HG03565 (cell line): ENCODE results near the gene MGAM2.

Source experiments
- ATAC-seq: cut with Tn5 transposase; IDR thresholded peaks from one replicate; pipeline ENCODE4 v1.9.1; 2021; ENCODE audit warnings: mild to moderate bottlenecking, moderate library complexity; ENCODE audit not compliant: unreplicated experiment

The MGAM2 gene

GRCh38 chr7:142174441-142174840 lies 62.9 kb downstream of the MGAM2 start:
- no peak for ATAC-seq

GRCh38 chr7:142175594-142175993 lies 64.1 kb downstream of the MGAM2 start:
- no peak for ATAC-seq

DNA sequence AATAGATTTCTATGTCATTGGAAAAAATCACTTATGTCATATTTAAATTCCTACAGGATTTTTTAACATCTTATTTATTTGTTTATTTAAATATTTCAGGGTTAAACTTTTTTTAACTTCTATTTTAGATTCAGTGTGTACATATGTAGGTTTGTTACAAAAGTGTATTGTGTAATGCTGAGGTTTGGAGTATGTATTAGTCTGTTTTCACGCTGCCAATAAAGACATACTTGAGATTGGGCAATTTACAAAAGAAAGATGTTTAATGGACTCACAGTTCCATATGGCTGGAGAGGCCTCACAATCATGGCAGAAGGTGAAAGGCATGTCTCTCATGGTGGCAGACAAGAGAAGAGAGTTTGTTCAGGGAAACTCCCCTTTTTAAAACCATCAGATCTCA lies 65.4 kb downstream of the MGAM2 start:
- no peak for ATAC-seq

DNA sequence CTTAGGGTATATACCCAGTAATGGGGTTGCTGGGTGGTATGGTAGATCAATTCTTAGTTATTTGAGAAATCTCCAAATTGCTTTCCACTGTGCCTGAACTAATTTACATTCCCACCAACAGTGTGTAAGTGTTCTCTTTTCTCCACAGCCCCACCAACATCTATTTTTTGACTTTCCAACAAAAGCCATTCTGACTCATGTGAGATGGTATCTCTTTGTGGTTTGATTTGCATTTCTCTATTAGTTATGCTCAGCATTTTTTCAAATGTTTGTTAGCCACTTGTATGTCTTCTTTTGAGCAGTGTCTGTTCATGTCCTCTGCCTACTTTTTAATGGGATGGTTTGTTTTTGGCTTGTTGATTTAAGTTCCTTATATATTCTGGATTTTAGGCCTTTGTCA lies 66.4 kb downstream of the MGAM2 start:
- ATAC-seq = no peak

GRCh38 chr7:142180426-142180825 lies 68.9 kb downstream of the MGAM2 start:
- no peak for ATAC-seq

DNA sequence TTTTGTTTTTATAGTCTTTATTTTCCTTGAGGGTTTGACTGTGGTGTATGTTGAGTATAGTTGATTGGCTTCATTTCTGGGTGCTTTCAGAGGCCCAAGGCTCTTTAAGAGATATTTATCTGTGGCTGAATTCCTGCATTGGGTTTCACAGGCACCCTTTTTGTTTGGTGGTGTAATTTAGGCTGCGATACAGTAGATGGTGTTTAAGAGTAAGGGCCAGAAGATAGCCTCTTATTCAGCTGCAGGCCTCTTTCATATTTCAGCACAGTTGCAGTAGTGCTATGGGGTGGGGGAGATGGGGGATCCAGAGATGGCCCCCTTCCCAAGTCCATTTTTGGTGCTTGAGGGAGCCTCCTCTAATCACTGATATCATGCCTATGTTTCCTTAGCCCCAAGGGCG lies 69.7 kb downstream of the MGAM2 start:
- ATAC-seq = no peak

- ATAC-seq = no peak
Observed at GRCh38 chr7:142181966-142182365, 70.4 kb downstream of the MGAM2 start.

DNA sequence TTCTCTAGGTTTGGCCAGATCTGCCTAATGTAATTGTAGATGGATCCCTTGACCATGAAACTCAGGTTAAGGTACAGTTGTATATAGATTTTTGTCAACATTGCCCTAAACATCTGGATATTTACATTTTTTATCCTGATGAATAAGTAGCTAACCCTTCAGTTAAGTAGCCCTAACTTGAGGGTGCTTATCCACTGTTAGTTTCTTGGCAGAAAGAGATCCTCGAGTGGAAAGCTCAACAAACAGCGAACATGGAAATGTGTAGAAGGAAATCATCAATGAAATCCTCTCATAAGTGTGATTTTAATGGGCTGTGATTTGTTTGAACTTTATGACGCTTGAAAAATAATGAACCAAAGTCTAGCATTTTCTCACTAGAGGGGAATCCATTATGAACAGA lies 73.6 kb downstream of the MGAM2 start:
- ATAC-seq = no peak

DNA sequence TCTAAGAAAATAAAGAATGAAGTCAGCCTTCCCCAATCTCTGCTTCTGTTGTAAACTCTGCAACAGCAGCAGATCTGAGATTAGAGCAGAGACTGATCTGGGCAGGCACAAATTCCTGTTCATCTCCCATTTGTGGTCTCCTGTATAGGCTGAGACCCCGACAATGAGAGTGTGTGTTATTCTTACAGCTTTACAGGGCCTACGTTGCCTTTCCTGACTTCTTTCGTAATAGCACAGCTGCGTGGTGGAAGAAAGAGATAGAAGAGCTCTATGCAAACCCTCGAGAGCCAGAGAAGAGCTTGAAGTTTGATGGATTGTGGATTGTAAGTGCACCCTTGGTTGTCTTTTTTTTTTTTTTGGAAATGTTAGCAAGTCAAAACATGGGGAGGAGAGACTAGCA lies 74.3 kb downstream of the MGAM2 start:
- no peak for ATAC-seq

- ATAC-seq = no peak
Observed at GRCh38 chr7:142188154-142188553, 76.6 kb downstream of the MGAM2 start.

DNA sequence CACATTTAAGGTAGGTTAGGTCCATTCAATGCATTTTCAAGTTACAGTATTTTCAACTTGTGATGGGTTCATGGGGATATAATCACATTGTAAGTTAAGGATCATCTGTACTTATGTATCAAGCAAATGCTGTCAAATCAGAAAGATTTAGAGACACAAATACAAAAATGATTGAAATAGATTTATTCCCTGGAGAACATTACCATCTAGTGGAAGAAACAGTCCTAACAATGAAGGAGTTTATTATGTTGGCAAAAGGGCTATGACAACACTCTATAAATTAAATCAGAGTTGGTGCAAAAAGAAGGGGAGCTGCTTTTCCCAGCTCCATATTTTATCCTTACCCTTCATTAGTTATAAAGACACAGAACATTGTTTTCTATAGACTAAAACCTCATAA lies 77.3 kb downstream of the MGAM2 start:
- no peak for ATAC-seq

DNA sequence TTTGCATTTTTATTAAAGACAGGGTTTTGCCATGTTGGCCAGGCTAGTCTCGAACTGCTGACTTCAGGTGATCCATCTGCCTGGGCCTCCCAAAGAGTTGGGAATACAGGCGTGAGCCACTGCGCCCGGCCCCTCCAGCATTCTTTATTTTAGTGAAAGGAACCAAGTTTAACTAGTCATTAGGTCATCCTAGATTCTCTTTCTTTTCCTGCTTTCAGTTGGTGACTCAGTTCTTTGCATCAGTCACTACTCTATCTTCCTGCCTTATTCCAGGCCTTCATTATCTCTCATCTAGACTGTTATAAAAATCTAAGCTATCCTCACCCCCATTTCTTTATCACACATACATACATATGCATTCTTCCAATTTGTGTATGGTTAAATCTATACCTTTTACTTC lies 82.7 kb downstream of the MGAM2 start:
- ATAC-seq = no peak

GRCh38 chr7:142196066-142196840 lies 84.7 kb downstream of the MGAM2 start:
- no peak for ATAC-seq

DNA sequence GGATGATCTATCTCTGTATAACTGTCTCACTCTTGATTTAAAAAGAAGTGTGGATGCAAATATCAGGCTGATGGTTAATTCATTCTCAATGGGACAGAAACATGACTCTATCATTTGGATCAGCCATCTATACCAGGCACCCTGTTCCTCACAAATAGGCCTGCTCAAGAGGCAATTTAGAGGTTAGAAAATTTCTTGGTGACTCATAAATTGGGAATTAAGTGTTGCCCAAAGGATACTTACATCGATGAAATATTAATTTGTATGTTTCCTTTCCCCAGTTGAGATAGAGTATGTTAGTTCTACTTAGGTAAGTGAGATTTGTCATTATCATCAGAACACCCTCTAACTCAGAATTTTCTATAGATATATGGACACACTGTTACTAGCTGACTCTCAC lies 88.7 kb downstream of the MGAM2 start:
- ATAC-seq = no peak

DNA sequence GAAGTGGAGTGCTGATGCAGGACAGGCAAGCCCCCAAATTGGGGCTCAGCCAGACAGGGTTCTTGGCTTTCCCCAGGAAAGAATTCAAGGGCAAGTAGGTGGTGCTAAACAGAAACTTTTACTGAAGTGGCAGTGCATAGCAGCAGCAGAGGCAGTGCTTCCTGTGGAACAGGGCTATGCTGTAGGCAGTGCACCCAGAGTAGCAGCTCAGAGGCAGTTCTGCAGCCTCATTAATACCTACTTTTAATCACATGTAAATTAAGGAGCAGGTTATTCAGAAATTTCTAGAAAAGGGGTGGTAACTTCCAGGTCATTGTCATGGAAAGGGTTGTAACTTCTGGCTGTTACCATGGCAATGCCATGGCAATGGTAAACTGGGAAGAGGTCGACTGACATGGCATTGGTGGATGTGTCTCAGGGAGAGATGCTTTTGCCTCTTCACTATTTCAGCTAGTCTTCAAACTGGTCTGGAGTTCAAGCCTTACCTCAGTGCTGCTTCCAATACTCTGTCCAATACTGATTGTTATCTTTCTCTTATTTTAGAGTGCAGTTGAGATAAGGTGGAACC lies 117.1 kb downstream of the MGAM2 start:
- ATAC-seq = no peak

- ATAC-seq = no peak
Observed at GRCh38 chr7:142231716-142232115, 120.2 kb downstream of the MGAM2 start.

- ATAC-seq = no peak
Observed at GRCh38 chr7:142240546-142240945, 129.0 kb downstream of the MGAM2 start.

- no peak for ATAC-seq
Observed at GRCh38 chr7:142243823-142244222, 132.3 kb downstream of the MGAM2 start.

DNA sequence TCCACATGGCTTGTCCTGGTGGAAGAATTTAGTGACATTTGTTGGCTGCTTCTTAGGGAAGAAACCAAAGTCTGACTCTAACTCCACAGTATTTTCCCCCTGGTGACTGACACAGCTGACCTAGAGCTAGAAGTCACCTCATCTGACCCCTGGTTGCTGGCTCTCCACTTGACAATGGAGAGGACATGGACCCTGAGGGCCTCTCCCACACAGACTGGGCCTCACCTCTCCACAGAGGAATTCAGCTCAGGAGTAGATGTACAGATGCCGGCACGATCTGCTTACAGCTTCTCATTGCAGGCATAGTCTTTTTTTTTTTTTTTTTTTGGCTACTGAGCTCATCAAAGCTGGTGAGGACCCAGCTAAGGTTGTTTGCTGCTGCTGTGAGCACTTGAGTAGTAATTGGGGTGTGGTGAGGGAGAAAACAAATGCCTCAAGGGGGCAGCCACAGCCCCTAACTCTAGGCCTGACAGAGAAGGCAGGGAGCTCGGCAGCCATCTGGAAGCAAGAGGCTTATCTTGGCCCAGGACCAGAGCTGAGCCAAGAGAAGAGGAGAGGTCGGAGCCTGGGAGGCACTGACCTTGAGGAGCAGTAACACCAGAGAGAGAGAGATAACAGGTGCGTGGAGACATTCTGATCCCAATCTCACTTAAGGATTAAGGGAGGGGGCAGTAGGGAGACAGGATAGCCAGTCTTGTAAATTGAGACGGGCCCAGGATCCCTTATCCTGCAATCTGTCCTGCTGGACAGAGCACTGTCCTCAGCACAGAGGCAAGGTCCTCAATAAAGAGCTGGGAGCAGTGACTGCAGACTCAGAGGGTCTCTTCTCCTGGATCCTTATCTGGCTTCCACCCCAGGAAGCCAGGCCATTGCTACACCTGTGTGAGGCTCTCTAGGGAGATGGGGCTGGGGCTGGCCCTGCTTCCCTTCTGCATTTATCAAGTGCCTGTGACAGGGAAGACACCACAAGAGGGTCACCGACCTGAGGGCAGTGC lies 136.9 kb downstream of the MGAM2 start:
- no peak for ATAC-seq

DNA sequence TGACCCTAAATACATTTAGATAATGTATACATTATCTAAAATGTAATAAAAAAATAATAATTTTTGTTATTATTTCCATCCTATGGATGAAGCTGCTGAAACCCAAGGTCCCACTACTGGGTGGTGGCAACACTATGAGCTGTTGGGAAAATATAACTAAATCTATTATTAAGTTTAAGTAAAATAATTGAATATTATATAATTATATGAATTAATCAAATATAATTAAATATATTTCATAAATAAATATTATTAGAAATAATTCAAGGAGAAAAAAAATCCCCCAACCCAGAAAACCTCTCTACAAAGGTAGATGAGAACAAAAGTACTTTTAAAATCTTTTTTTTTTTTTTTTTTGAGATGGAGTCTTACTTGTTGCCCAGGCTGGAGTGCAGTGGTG lies 138.4 kb downstream of the MGAM2 start:
- no peak for ATAC-seq

DNA sequence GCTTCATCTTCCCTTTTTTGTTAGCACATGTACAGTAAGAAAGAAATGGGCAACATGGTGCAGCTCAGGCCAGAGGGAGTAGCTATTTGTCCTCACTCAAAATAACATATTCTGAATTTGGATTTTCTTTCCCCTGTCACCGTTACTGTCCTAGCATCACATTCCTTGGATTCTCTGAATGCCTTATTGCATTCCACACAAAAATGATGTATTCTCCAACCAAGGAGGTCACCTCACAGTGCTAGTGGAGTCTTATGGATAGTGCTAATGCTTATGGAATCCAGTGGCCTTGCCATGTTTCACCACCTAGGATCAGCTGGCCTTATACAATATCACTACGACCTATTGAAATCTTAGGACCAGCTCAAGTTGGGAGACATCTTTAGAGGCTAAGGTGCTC lies 139.2 kb downstream of the MGAM2 start:
- ATAC-seq = no peak

GRCh38 chr7:142257958-142258357 lies 146.4 kb downstream of the MGAM2 start, which contains the start of gene PRSS58:
Gene PRSS58 (minus strand): TSS chr7:142258058. CDS start chr7:142257707, 351 bp downstream.
- ATAC-seq = no peak
